Stomach (tissue), 9 donors: ENCODE results near the gene CHPF. TPM values are rescaled to one million over a fixed set of nuclear protein-coding genes. Genes with fewer than 3 reads are reported as not detected.

ENCODE experiments used
- DNase-seq, 2 donors: peaks; one replicate each; pipeline versions ENCODE4 v3.0.0 to v3.0.0-alpha.2; 2013 to 2019
- H3K27ac ChIP-seq, 5 donors: fragments of 200-600 bp in 4 of 5; sonication (generic) in 4 of 5; one replicate each; pipeline ENCODE4 v1.5.1; 2013 to 2019; ENCODE audit warnings: mild to moderate bottlenecking in 1 of 5, moderate library complexity in 1 of 5
- H3K27me3 ChIP-seq, 3 donors: fragments of 200-600 bp; sonication (generic); one replicate each; pipeline ENCODE4 v1.5.1; 2017 to 2019; ENCODE audit warnings: mixed run types in 1 of 3
- H3K36me3 ChIP-seq, 4 donors: fragments of 200-600 bp; sonication (generic); 1 replicate in 3 of 4; 2 replicates in 1 of 4; pipeline ENCODE4 v1.5.1; 2016 to 2019
- H3K4me1 ChIP-seq, 4 donors: fragments of 200-600 bp; sonication (generic); one replicate each; pipeline ENCODE4 v1.5.1; 2016 to 2019
- H3K4me3 ChIP-seq, 4 donors: fragments of 200-600 bp; sonication (generic) in 3 of 4; one replicate each; pipeline ENCODE4 v1.5.1; 2016 to 2019; ENCODE audit warnings: mild to moderate bottlenecking in 1 of 4
- H3K9me3 ChIP-seq, 4 donors: fragments of 200-600 bp; sonication (generic); one replicate each; pipeline ENCODE4 v1.5.1; 2016 to 2019
- CTCF ChIP-seq, 7 experiments: fragments of 450-650 bp in 4 of 7; fragments of 200-600 bp in 3 of 7; sonication (generic) in 3 of 7; IDR thresholded peaks; one replicate each; pipeline ENCODE4 v1.5.1; 2016 to 2019; ENCODE audit warnings: antibody characterized with exemption in 7 of 7, control low read depth in 2 of 7, mild to moderate bottlenecking in 1 of 7
- EP300 ChIP-seq: sonication (generic); formaldehyde crosslinking; IDR thresholded peaks from one replicate; pipeline ENCODE4 v1.6.1; 2017; ENCODE audit warnings: antibody characterized with exemption
- POLR2A ChIP-seq, 4 donors: fragments of 450-650 bp; IDR thresholded peaks; one replicate each; pipeline ENCODE4 v1.6.1; 2016; ENCODE audit warnings: antibody characterized with exemption in 4 of 4, control low read depth in 2 of 4, mild to moderate bottlenecking in 1 of 4, moderate library complexity in 1 of 4
- POLR2AphosphoS5 ChIP-seq, 3 donors: sonication (generic); formaldehyde crosslinking; IDR thresholded peaks; one replicate each; pipeline ENCODE4 v1.6.1; 2016; ENCODE audit warnings: antibody characterized with exemption in 3 of 3
- WGBS, 5 donors: extraction: QIAGEN DNeasy Blood & Tissue Kit in 3 of 5; methylation state at CpG; one replicate each; pipeline versions ENCODE4 v1.1.5 to v1.1.7; 2013 to 2018; 5-methylcytosine and 5-hydroxymethylcytosine counted together
- intact Hi-C: fragments of 100-400 bp; cut with DNase I; formaldehyde crosslinking; loops from one replicate; pipeline ENCODE4 v1.15.1; 2023; ENCODE audit warnings: low total_unique reads
- polyA plus RNA-seq, 3 donors: library from polyadenylated mRNA; stranded (reverse); fragments of 200-250 nt; gene quantifications; one replicate each; pipeline ENCODE4 v1.2.3, GENCODE V29; 2013
- total RNA-seq, 5 donors: library from RNA; depleted of rRNA; stranded (reverse); fragments of >200 nt; gene quantifications; one replicate each; pipeline versions ENCODE4 v1.1.0 to v1.2.3, GENCODE V29; 2014 to 2016
- donor health status: healthy with polysubstance abuse.
- donor health status: Bipolar disorder and iron deficiency.
- donor health status: healthy.

Gene CHPF
- total and polyA plus RNA-seq, 8 donors: 10.8 to 119 (median 45.7) TPM

- no peak overlapping the region for H3K4me3 ChIP-seq
- DNase-seq: no peak
- peaks cover 0 to 16% (median 0%) of the 10 kb centered on the region in 3 donors for H3K27me3 ChIP-seq
- peaks cover 19 to 34% (median 30%) of the 10 kb centered on the region in 4 donors for H3K36me3 ChIP-seq
- peaks cover 8 to 32% (median 21%) of the 10 kb centered on the region in 4 donors for H3K4me1 ChIP-seq
- intact Hi-C loops: loop anchor here (10.0 kb wide), 1 partner anchor 132 kb away; no protein-coding TSS in a partner anchor
- 43 to 66% (median 55%) methylated on average over 3 to 9 of the region's 9 CpGs for WGBS, 5 donors
- no peak overlapping the region for H3K27ac ChIP-seq
- H3K9me3 ChIP-seq: no peaks in the 10 kb centered on the region
- TF ChIP-seq EP300: no peak
- TF ChIP-seq CTCF (IDR thresholded peaks at IDR 0.05): no peak
- no peak for TF ChIP-seq POLR2A (IDR thresholded peaks at IDR 0.05)
- TF ChIP-seq POLR2AphosphoS5 (IDR thresholded peaks at IDR 0.05): no peak
Measured at GRCh38 chr2:219536967-219537366, 6.6 kb downstream of the CHPF start.

GRCh38 chr2:219536425-219536824 is 7.2 kb downstream of the CHPF start:
- intact Hi-C loops: loop anchor here (10.0 kb wide), 1 partner anchor 132 kb away; no protein-coding TSS in a partner anchor
- peaks cover 19 to 33% (median 30%) of the 10 kb centered on the region in 4 donors for H3K36me3 ChIP-seq
- H3K4me3 ChIP-seq: no peak overlapping the region
- peaks cover 2 to 26% (median 15%) of the 10 kb centered on the region in 4 donors for H3K4me1 ChIP-seq
- peaks cover 0 to 19% (median 4%) of the 10 kb centered on the region in 3 donors for H3K27me3 ChIP-seq
- H3K27ac ChIP-seq: no peak overlapping the region
- DNase-seq: no peak
- H3K9me3 ChIP-seq: no peaks in the 10 kb centered on the region
- TF ChIP-seq POLR2AphosphoS5 (IDR thresholded peaks at IDR 0.05): no peak
- TF ChIP-seq POLR2A (IDR thresholded peaks at IDR 0.05): no peak
- TF ChIP-seq EP300: no peak
- no peak for TF ChIP-seq CTCF (IDR thresholded peaks at IDR 0.05)
- WGBS, 5 donors: 82 to 89% (median 83%) methylated on average over 16 of the region's 16 CpGs

GRCh38 chr2:219533930-219534661 is 9.5 kb downstream of the CHPF start:
- intact Hi-C loops: loop anchor here (5.0 to 10.0 kb wide), 2 partner anchors 42 to 129 kb away; no protein-coding TSS in a partner anchor
- Histone ChIP-seq H3K36me3 (peaks cover 2 to 9% (median 8%) of the 10 kb centered on the region in 4 donors), H3K9me3 (no peaks in the 10 kb centered on the region), H3K27me3 (peaks cover 0 to 40% (median 15%) of the 10 kb centered on the region in 3 donors), H3K4me3 (no peak overlapping the region), H3K4me1 (peaks cover 0 to 27% (median 20%) of the 10 kb centered on the region in 4 donors), H3K27ac (no peak overlapping the region)
- TF ChIP-seq POLR2AphosphoS5 (IDR thresholded peaks at IDR 0.05) (no peak), CTCF (IDR thresholded peaks at IDR 0.05) (no peak), EP300 (no peak), POLR2A (IDR thresholded peaks at IDR 0.05) (no peak)
- 61 to 80% (median 63%) methylated on average over 6 of the region's 6 CpGs for WGBS, 5 donors
- no peak for DNase-seq

- H3K36me3 ChIP-seq: no peaks in the 10 kb centered on the region
- peaks cover 0 to 57% (median 25%) of the 10 kb centered on the region in 3 donors for H3K27me3 ChIP-seq
- TF ChIP-seq EP300 (no peak), POLR2A (IDR thresholded peaks at IDR 0.05) (no peak), POLR2AphosphoS5 (IDR thresholded peaks at IDR 0.05) (no peak), CTCF (IDR thresholded peaks at IDR 0.05) (no peak)
- H3K27ac ChIP-seq: no peak overlapping the region
- no peak for DNase-seq
- H3K9me3 ChIP-seq: no peaks in the 10 kb centered on the region
- no peak overlapping the region for H3K4me3 ChIP-seq
- intact Hi-C loops: loop anchor here (5.0 to 10.0 kb wide), 2 partner anchors 40 to 128 kb away; no protein-coding TSS in a partner anchor
- H3K4me1 ChIP-seq: peaks cover 0 to 13% (median 8%) of the 10 kb centered on the region in 4 donors
- 68 to 85% (median 73%) methylated on average over 8 of the region's 8 CpGs for WGBS, 5 donors
Measured at GRCh38 chr2:219532378-219532649, 11.3 kb downstream of the CHPF start.
